ENCODE measurements around the gene ARHGAP22.

ARHGAP22 gene

DNA sequence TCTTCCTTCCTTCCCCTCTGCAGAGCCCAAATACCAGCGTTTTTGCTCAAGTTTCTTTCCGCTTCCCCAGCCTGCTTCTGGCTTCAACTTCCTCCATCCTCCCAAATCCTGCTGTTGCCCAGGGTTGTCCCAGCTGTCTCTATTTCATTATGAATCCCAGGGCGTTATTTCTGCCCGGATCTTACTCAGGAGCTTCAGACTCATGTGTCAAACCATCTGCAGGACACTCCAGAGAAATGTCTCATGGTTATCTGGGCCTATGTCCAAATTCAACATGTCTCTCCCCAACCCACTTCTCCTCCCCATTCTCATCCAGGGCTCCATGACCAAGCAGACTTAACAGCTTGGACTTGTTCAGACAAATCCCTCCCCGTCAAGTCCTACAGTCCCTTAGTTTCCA lies 15.6 kb downstream of the ARHGAP22 start:
- in situ Hi-C loops (cut with MboI; ENCODE audit: low sequenced_read_pairs, unreplicated experiment), result no loop called here
- no peak for TF ChIP-seq CTCF (IDR thresholded peaks at IDR 0.05; ENCODE audit: borderline replicate concordance, control extremely low read depth, extremely low read depth, insufficient read depth, missing control alignments)
- no peak for DNase-seq (ENCODE audit: low spot score)

DNA sequence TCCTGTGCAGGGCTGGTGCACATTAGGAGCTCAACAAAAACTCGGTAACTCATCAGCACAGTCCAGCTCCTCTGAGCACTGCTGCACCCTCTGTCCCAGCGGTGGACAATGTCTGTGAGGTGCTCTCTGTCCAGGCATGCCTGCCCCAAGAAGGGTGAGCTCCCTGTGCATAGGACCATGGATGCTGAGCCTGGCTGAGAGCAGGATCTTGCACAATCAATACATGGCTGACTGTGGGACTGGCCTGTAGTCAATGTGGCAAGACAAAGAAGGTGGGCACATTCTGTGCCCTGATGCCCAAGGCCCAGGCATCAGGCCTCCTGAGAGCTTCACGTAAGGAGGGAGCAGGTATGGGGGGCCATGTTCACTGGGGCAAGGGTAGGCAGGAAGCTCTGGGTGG lies 17.1 kb downstream of the ARHGAP22 start:
- in situ Hi-C loops (cut with MboI; ENCODE audit: low sequenced_read_pairs, unreplicated experiment), result no loop called here
- no peak for DNase-seq (ENCODE audit: low spot score)
- no peak for TF ChIP-seq CTCF (IDR thresholded peaks at IDR 0.05; ENCODE audit: borderline replicate concordance, control extremely low read depth, extremely low read depth, insufficient read depth, missing control alignments)

GRCh38 chr10:48587101-48587500 lies 17.8 kb downstream of the ARHGAP22 start:
- in situ Hi-C loops (cut with MboI; ENCODE audit: low sequenced_read_pairs, unreplicated experiment), result no loop called here
- TF ChIP-seq CTCF (IDR thresholded peaks at IDR 0.05; ENCODE audit: borderline replicate concordance, control extremely low read depth, extremely low read depth, insufficient read depth, missing control alignments), result no peak
- DNase-seq (ENCODE audit: low spot score), result no peak

GRCh38 chr10:48582970-48583369 lies 21.9 kb downstream of the ARHGAP22 start:
- DNase-seq (ENCODE audit: low spot score), result no peak
- no peak for TF ChIP-seq CTCF (IDR thresholded peaks at IDR 0.05; ENCODE audit: borderline replicate concordance, control extremely low read depth, extremely low read depth, insufficient read depth, missing control alignments)
- in situ Hi-C loops (cut with MboI; ENCODE audit: low sequenced_read_pairs, unreplicated experiment), result no loop called here

- in situ Hi-C loops (cut with MboI; ENCODE audit: low sequenced_read_pairs, unreplicated experiment), result no loop called here
- TF ChIP-seq CTCF (IDR thresholded peaks at IDR 0.05; ENCODE audit: borderline replicate concordance, control extremely low read depth, extremely low read depth, insufficient read depth, missing control alignments), result no peak
- no peak for DNase-seq (ENCODE audit: low spot score)
Observed at GRCh38 chr10:48580236-48580635, 24.6 kb downstream of the ARHGAP22 start.

DNA sequence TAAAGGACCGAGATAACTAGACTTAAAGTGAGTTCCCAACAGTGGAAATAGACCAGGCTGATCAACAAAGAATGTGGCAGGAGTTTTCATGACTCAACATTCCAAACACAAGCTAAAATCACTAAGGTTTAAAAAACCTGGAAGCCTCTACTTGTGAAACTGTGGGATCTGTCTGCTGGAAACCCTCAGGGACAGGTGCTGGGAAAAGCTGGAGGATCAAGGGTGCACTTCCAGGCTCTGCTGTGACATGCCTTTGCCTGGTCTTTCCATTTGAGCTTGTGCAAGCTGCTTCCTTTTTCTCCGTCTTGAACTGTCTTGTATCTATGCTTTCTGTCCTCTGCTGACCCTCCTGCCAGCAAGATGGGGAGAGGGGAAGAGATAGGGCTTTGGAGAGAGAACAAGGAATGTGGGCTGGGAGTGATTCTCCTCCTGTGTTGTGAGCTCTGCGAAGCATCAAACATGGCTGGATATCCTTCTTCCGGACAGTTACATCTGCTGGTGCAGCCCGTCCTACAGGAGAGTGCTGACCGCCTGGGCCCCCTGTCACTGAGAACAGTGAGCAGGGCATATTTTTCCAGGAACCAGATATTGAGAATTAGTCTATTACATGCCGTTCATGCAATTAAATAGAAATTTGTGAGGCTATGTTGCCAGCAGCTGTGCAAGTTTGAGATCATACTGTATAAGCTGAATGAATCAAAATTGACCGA lies 25.5 kb downstream of the ARHGAP22 start:
- no peak for TF ChIP-seq CTCF (IDR thresholded peaks at IDR 0.05; ENCODE audit: borderline replicate concordance, control extremely low read depth, extremely low read depth, insufficient read depth, missing control alignments)
- in situ Hi-C loops (cut with MboI; ENCODE audit: low sequenced_read_pairs, unreplicated experiment), result no loop called here
- DNase-seq (ENCODE audit: low spot score), result no peak
